Kasumi-1 (cell line): ENCODE measurements around the gene SLC22A23.

Experiments
- DNase-seq, 2 experiments: peaks; one replicate each; lab custom pipeline; 2025; lab: John Stamatoyannopoulos, UW

The SLC22A23 gene

DNA sequence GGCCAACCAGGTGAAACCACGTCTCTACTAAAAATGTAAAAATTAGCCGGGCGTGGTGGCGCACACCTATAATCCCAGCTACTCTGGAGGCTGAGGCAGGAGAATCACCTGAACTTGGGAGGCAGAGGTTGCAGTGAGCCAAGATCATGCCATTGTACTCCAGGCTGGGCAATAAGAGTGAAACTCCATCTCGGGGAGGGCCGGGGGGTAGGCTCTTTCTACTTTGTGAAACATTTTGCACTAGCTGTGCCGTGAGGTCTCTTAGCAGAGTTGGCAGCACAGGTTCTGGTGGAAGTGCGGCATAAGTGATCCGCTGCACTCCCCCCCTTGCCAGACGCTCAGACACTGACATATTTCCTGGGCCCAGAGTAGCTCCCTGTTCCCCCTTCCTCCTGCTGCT lies 173.6 kb downstream of the SLC22A23 start:
- no peak for DNase-seq

DNA sequence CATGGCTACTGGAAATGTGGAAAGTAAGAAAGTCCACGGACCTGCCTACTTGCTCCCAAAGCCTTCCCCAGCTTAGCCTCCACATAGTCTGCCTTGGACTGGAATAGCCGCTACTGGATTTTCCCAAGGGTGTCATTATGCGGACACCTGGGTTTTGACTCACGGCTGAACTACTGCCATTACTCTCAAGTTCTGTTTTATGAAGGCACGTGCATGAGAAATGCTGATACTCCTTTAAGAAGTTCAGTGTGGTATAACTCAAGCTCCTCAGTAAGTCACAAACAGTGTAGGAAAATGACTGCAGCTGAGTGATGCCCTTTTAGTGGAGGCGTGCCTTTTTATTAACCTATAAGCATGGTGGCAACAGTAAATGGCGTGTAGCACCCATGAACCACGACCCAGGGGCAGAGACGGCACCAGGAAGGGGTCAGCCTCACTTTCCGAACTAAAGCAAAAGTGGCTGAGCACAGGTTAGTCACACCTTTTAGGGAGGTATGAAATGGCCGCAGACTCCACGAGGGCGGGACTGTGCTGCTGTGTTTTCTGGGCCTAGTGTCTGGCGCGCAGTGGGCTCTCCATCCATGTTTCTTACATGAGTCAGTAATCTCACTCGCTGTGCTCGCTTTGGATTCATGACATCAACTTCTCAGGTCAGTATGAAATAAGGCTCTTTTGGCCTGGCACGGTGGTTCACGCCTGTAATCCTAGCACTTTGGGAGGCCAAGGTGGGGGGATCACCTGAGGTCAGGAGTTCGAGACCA lies 174.2 kb downstream of the SLC22A23 start:
- DNase-seq = no peak

DNA sequence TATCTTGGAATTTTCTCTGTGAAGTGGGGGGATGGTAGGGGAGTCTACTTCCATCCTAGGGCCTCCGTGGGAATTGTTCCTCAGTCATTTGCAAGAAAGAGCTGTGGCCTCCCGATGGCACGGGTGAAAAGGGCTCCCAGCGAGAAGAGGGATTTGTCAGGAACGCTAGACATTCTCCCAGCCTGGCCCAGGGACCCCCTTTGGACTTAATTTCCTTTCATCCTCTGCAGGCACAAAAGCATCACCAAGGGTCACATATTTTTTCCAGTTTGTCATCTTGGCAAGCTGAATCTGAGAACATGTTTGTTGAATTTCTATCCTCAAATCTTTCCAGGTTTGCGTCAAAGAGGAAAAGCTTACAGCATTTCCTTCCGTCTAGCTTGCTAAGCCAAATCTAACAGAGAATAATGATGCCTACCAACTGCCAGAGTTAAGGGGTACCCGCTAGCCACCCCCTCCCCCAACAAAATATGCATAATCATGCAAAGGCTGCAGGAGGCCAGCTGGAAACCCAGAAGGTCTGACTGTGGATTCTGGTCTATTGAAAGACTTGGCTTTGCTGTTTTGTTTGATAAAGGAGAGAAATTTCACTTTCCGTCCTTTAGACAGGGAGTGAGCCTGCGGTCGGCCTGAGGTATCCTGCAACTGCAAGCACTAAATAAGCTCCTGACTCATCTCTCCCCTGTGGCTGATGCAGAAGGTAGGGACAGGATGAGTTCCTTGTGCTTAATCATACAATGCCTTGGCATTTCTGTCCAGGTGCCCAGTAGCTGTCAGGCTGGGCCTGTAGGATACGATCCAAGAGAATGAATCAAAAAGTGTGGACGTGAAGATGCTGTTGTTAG lies 175.0 kb downstream of the SLC22A23 start:
- DNase-seq = no peak

DNA sequence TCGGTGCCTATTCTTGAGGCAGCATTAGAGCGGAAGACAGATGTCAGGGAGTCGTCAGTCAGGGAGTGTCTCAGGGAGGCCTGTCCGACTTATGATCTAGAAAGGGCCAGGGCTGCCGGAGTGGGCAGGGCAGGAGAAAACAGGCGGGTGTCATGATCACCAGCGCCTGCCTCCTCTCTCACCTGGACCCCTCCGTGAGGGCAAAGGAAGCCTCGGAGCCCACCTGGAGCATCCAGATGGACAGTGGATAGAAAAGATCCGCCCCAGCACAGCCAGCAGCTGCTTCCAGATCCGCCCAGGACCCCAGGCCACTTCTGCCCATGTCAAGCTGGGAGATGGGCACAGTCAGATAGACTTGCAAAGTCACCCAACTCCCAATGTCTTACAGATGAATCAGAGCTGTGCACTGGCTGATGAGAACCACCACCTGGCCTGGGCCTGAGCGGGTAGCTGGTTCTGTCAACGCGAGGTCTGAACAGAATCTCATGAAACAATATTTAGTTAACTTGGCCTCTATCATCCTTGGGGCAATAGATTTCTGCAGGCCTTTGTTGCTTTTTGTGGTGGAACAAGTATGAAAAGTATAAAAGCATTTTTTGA lies 175.9 kb downstream of the SLC22A23 start:
- DNase-seq = no peak

DNA sequence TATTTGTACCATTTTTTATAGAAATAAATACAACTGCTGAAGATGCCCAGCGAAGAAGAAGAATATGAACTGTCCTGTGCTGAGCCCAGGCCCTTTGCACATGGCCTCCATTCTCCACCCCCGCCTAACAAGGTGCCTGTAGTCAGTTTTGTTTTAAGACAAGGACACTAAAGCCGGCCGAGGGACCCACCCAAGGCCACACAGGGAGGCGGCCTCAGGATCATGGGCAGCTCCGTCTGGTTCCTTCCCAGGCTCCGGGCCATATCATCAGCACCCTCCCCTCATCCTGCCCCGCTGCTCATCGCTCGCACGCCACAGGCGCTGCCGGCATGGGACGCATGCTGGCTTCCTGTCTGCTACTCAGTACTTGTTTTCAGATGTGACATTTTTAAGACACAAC lies 176.8 kb downstream of the SLC22A23 start:
- no peak for DNase-seq

DNA sequence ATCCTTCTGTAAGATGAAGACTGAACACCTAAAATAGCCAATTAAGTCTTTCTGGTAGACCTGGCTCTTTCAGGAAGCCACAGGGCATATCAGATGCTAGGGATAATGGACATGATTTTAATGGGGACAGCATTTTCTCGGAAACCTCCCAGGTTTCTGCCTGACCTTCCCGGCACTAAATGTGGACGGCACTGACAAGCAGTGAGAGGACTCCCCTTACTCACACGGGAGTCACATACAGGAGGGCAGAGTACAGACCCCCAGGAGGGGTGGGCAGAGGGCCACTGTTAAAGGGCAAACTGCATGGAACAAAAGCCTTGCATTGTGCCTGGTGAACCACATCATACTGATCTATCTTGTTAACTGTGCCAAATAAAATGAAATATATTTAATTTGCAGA lies 178.2 kb downstream of the SLC22A23 start:
- DNase-seq = no peak

DNA sequence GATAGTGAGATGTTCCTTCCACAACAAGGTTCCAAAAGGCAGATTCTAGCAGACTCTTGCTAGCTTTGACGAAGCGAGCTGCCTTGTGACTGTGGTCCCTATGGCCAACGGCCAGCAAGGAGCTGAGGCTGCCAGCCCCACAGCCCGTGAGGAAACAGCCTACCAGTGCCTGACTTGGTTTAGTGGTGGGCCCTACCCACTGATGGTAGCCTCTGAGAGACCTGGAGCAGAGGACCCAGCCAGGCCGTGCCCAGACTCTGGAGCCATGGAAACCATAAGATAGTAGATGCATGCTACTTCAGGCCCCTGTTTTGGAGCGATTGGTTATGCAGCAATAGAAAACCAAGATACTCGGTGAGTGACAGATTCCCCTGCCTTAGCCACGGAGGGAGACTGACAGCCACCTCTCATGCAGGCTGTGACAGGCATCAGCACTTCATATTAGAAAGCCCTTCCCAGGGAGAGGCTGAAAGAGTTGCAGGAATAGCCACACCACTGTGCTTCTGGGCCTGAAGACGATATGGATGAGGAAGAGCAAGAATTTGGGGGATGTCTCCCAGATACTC lies 178.9 kb downstream of the SLC22A23 start:
- no peak for DNase-seq

DNA sequence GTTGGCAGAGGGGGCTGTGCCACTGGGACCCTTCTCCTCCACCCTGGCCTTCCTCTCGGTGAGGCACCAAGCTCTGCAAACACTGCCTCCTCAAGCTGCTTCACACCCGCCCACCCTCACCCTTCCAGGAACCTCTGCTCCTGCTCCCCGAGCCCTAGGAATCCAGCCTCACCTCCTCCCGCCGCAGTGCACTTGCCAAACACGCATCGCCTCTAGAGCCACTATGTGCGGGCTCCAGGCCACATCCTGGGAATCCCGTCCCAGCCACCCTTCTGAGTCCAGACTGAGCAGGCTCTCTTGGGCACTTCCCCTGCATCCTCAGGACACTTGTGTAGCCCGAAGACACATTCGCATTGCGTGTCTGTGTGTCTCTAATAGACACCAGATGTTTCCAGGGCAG lies 179.6 kb downstream of the SLC22A23 start:
- DNase-seq = no peak

DNA sequence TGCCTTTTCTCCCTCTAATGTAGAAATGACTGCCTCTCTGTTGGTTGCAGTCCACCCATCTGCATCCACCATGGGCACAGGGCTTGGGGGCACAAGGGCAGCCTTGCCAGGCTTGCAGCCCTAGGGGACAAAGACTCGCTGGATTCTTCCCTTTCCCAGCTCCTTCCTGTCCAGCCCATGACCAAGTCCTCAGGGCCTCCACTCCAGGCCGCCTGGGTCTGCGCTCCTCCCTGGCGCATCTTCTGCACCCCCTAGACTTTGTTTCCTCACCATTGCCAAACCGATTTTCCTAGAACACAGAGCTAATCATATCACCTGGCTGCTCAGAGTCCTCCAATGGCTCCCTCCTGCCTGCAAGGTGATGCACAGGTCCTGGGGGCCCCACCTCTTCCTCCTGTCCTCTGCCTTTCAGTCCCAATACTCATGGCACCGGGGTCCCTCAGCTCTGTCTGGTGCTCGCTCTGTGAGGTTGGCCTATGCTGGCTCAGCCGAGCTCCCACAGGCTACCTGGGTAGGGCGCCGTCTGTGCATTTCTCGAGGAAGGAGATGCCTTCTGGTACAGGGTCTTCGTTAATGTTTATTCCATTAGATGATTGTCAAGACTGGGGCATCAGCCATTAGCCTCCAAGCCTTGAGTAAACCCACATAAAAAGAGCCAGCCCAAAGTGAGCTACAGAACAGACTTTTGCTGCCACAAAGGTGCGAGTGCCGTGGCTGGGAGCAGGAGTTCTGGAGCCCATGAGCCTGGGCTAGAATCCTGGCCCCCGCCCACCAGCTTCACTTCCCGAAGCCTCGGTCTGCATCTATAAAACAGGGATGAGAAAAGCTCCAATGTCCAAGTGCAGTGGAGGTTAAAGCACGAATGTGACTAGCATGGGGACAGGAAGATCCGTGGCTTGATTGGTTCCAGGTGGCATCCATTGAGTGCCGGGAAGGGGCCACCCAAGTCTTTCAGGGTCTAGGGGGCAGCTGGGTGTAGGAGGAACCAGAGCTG lies 180.4 kb downstream of the SLC22A23 start:
- no peak for DNase-seq

DNA sequence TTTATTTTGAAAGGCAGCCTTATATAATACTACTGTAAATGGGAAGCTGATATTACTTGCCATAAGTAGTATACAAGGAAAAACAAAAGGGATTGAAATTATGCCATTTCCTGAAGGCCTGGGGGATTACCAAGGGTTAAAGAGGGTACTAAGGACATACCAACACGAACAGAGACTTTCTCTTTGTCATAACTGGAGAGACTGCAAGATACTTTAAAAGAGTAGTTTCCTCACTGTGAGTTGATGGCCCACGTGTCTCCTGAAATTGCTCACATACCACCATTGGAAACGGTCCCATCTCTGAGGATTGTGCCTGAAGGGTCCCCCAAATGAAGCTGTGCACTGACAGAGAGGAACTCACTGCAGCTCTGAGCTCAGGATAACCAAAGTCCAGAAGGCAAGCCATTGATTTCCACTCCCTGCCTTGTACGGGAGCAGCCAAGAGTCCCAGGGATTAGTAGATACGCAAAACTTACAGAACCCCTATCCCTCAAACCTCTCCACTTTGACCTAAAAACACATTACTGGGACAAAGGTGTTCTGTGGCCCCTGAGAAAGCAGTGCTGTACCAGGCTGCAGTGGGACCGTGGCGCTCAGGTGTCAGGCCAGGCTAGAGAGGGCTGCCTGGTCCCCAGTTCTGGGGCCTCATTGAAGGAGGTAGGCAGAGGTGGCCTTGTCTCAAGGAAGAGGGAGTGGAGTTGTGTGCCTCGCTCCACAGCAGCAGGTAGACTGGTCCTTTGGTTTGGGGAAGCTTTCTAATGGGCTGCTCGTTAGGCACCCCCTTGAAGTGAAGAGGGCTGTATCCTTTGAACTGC lies 182.9 kb downstream of the SLC22A23 start:
- DNase-seq = no peak

DNA sequence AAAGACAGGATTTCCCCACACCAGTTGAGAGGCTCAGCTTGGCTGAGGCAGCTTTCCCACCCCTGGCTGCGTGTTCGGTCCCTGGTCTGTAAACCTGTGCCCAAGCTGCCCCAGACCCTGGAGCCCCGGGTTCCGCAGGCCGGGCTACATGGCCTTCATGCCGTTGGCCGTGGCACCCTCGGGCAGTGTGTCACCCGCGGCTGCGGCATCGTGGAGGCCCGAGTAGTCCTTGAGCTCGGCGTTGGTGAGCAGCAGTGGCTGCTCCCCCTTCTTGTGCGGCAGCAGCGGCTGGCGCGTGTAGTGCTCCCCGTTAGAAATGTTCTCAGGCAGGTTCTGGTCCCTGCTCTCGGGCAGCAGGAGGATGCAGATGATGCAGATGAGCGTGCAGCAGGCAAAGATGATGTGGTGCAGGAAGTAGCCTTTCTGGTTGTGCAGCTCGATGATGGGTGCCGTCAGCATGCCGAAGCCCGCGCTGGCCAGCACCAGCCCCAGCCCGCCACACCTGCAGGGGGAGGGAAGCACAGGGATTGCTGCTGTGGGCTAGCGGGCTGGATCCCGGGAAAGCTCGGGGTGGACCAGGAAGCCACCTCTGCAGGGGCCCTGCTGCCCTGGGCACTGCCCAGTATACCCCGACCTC lies 183.8 kb downstream of the SLC22A23 start:
- no peak for DNase-seq

DNA sequence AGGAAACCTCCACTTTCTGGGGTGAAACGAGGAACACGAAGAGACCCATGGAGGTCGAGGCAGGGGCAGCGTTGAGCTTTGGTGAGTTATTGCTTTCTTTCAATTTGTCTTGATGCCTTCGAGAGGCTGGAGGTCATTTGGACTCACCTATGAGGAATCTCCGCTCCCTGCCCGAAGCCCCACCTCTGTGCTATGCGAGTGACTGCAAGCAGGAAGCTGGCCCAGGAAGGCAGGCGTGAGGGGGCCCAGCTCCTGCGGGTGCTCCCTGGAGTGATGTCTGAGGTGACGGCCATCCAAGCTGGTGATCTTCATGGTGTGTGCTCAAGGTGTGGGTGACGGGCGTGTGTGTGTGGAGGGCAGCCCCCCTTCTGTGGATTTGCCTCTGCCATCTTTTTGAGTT lies 185.1 kb downstream of the SLC22A23 start:
- DNase-seq = no peak

DNA sequence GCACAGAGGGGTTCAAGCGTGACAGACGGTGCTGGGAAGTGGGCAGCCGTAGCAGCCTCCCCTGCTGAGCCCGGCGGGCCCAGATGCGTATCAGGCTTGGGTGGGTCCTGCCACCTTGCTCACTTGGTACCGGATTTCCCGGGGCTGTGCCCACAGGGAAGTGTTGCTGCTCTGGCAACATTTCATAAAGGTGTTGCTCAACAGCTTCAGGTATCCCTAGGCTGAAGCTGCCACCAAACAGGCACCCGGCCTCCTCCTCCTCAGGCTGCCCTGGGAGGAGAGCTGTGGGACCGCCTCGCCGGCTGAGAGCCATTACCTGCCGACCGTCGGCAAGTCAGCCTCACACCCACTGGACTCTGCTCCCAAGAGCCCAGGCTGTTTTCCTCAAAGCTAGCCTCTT lies 186.6 kb downstream of the SLC22A23 start:
- DNase-seq = no peak

DNA sequence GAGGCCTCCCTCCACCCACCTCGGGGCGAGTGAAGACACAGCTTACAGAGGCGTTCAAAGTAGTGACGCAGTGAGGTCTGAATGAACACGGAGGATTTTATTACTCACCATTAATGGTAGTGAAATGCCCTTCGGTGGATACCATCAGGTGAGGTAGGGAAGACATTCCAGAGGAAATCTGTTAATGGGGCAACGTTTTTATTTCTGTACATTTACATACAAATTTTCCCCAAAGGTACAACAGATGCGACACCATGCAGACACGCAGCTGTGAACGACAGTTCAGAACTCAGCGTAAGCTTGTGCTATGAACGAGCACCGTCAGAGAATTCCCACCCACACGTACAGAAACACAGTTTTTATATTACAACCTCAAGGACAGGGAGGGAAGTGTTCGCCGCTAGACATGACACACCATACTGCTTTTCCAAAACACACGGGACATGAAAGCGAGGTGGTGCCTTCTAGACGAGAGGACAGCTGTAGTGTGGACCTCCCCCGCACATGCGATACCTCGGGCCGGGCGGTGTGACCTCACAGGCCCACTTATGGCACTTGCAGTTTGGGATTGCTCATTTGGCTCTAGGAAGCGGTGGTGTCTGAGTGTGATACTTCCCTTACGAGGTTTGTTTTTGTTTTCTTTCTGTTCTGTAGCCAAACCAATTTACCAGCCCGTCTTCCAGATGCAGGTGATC lies 187.4 kb downstream of the SLC22A23 start:
- DNase-seq = no peak

DNA sequence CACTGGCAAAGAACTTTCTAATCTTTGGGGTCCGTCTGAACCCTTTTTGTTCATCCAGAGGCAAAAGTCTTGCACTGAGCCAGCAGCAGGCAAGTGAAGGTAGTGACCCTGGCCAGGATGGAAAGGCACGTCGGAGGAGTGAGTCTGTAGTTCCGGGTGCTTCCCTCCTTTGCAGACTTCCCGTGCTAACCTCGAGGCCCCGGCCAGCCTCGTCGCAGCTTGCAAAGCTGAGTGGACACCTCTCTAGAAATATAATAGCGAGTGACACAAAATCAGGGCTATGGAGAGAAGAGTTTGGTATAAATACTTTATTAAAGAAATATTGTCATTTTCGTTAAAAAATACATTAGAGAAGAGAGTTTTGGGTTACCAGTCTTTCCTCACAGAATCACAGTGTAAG lies 188.2 kb downstream of the SLC22A23 start:
- DNase-seq = no peak

DNA sequence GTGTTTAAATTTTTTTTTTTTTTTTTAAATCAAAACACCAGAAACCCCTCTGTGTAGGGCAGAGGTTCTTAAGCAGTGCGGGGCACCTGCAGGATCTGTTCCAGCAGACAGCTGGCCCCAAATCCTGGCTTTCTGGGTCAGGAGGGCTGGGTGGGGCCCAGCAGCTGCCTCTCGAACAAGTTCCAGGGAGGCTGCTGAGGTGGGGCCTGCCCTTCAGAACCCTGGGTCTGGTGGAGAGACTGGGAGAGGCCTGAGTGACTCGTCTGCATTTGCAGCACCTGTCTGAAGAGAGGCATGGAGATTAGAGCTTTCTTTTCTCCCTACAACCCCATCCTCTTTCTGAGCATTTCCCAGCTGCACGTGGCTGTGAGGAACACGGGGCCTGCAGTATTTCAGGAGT lies 189.7 kb downstream of the SLC22A23 start:
- no peak for DNase-seq

DNA sequence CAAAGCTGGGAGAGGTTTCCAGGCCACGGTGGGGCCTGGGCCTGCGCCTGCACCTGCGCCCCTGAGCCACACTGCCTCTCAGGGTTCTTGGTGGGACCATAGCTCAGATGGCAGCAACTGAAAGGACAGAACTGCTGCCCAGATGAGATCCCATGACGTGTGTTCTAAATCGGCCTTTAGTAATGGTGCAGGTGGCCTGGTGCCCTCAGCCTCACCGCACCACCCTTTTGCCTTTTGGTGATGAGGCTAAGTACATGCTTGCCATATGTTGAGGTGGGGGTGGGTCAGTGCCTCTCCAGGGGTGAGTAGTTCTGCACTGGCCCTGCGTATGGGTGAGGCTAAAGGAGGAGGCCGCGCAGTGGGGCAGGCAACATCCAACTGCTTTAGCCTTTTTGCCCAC lies 190.7 kb downstream of the SLC22A23 start:
- no peak for DNase-seq

DNA sequence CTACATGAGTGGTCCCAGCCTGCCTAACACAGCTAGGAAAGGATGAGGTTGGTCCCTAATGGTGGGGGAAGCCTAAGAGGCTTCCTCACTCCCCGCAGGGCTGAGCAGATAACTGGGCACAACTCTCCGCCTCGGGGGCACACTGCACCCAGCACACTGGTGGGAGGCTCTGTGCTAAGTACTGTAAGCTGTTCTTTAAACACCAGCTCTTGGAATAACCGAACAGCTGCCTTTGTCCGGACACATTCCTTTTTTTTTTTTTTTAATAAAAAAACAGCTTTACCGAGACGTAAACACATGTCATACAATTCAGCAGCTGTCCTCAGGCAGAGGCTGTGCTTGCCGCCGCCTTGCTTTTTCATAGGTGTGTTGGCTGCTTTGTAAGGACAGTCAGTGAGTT lies 191.2 kb downstream of the SLC22A23 start:
- DNase-seq = no peak

DNA sequence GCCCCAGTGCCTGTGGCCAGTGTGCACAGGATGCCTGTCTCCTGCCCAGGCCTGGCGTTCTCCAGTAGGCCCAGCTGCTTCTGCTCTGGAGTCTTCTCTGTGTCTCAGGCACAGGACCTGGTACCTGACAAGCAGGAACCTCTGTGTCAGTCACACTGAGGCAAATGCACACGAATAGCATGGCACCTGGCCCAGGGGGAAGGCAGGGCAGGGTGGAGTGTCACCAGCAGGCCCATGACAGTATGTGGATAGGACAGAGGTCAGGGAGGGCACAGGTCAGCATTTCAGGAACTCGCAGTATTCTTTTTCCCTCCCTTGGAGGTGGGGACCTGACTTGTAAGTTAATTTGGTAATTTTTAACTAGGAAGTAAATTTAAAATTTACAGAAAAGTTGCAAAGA lies 192.5 kb downstream of the SLC22A23 start:
- DNase-seq = no peak

DNA sequence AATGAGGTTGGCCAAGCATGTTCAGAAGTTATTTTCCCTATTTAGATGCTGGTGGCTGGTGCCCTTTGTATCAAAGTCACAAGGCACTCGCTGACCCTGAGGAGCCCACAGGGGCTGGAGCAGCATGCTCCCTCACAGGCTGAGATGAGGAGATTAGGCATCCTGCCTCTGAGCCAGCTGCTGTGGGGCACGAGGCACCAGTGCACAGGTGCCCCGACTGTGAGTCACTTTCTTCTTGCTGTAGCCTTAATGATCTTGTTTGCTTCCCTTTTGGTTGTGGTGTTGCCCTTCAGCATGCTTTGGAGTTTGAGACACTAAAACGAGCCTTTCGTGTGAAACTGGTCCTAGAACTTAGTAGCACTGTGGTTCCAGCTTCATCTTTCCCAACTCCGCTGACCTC lies 193.8 kb downstream of the SLC22A23 start:
- no peak for DNase-seq
